H1 (cell line): ENCODE measurements around the gene GLTPD2. TPM values are rescaled to one million over a fixed set of nuclear protein-coding genes. Genes with fewer than 3 reads are reported as not detected.

Experiments
- CBX8 ChIP-seq: fragments of 300-800, 300-1000 bp; sonication (generic); IDR thresholded peaks from 2 replicates; pipeline ENCODE4 v1.7.1; 2016; ENCODE audit warnings: low read depth, low read length, borderline replicate concordance
- EZH2 ChIP-seq: fragments of 200-600 bp; sonication (generic); IDR thresholded peaks from 2 replicates; pipeline ENCODE4 v1.7.1; 2012; ENCODE audit warnings: low read depth, mild to moderate bottlenecking, moderate library complexity, low read length, inconsistent platforms; ENCODE audit not compliant: severe bottlenecking
- HDAC6 ChIP-seq: IDR thresholded peaks from one replicate; pipeline ENCODE4 v1.7.1; 2012; ENCODE audit warnings: low read depth, mild to moderate bottlenecking, inconsistent platforms, low read length, moderate library complexity
- KDM1A ChIP-seq: fragments of 200-600, 300-600 bp; sonication (generic); IDR thresholded peaks from 2 replicates; pipeline ENCODE4 v1.7.1; 2016; ENCODE audit warnings: mild to moderate bottlenecking, low read length, borderline replicate concordance
- MAFK ChIP-seq: IDR thresholded peaks from 2 replicates; pipeline ENCODE4 v1.6.1; 2012; ENCODE audit warnings: low read depth, mild to moderate bottlenecking, improper control_type of control experiment, low read length
- PHF8 ChIP-seq: fragments of 200-600 bp; sonication (generic); conservative IDR thresholded peaks from 2 replicates; pipeline ENCODE4 v1.7.1; 2012; ENCODE audit warnings: low read depth, mild to moderate bottlenecking, inconsistent platforms, low read length, moderate library complexity
- SIRT6 ChIP-seq: IDR thresholded peaks from one replicate; pipeline ENCODE4 v1.7.1; 2012; ENCODE audit warnings: low read length, inconsistent platforms
- SRF ChIP-seq: IDR thresholded peaks from 2 replicates; pipeline ENCODE4 v1.6.1; 2011; ENCODE audit warnings: mild to moderate bottlenecking, low read depth, low read length, moderate library complexity
- polyA plus RNA-seq, 7 experiments: library from polyadenylated mRNA; depleted of rRNA in 3 of 7; stranded (reverse) in 5 of 7; unstranded in 2 of 7; fragments of >200 nt in 5 of 7; fragments of 200-250 nt in 2 of 7; gene quantifications; 1 replicate in 5 of 7; 2 replicates in 1 of 7; 4 replicates in 1 of 7; pipeline versions ENCODE4 v1.2.1 to v1.2.3, GENCODE V29; 2011 to 2013; ENCODE audit warnings: missing spikeins in 2 of 7, mixed read lengths in 2 of 7
- total RNA-seq: library from RNA; stranded (reverse); fragmentation: NEBNext Ultra II Directional; extraction: Animal tissue kit (Norgen Biotek cat#: 25700); gene quantifications from 2 replicates; pipeline ENCODE4 v1.2.1, GENCODE V29; 2021
- TF ChIP-seq, protein P1 (sequence below): fragments of 300-600 bp; sonication (generic); IDR thresholded peaks from 2 replicates; pipeline ENCODE4 v1.7.1; 2012; ENCODE audit warnings: low read length, moderate library complexity, mild to moderate bottlenecking, inconsistent platforms; ENCODE audit not compliant: insufficient replicate concordance
- TF ChIP-seq, protein P2 (sequence below): IDR thresholded peaks from 2 replicates; pipeline ENCODE4 v1.6.1; 2012; ENCODE audit warnings: low read length, inconsistent platforms

Gene GLTPD2
- total and polyA plus RNA-seq, 2 of the 8 experiments (the other 6 are each of a cell fraction or from before 2014, with no cell fraction given): not detected

DNA sequence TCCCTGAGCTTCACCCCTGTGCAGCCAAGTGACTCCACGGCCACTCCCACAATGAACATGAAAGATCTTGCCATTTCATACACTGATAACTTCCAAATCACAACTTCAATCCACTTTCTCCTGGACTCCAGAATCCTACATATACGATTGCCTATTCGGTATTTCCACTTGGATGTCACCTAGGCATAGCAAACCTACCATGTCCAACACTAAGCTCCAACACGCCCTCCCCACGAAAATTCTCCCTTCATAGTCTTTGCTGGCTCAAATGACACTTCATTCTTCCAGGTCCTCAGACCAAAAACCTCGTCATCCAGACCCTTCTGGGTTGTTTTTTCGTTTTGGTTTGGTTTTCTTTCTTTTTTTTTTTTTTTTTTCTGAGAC lies 1.9 kb downstream of the GLTPD2 start (continued):
- TF ChIP-seq, protein P1, sequence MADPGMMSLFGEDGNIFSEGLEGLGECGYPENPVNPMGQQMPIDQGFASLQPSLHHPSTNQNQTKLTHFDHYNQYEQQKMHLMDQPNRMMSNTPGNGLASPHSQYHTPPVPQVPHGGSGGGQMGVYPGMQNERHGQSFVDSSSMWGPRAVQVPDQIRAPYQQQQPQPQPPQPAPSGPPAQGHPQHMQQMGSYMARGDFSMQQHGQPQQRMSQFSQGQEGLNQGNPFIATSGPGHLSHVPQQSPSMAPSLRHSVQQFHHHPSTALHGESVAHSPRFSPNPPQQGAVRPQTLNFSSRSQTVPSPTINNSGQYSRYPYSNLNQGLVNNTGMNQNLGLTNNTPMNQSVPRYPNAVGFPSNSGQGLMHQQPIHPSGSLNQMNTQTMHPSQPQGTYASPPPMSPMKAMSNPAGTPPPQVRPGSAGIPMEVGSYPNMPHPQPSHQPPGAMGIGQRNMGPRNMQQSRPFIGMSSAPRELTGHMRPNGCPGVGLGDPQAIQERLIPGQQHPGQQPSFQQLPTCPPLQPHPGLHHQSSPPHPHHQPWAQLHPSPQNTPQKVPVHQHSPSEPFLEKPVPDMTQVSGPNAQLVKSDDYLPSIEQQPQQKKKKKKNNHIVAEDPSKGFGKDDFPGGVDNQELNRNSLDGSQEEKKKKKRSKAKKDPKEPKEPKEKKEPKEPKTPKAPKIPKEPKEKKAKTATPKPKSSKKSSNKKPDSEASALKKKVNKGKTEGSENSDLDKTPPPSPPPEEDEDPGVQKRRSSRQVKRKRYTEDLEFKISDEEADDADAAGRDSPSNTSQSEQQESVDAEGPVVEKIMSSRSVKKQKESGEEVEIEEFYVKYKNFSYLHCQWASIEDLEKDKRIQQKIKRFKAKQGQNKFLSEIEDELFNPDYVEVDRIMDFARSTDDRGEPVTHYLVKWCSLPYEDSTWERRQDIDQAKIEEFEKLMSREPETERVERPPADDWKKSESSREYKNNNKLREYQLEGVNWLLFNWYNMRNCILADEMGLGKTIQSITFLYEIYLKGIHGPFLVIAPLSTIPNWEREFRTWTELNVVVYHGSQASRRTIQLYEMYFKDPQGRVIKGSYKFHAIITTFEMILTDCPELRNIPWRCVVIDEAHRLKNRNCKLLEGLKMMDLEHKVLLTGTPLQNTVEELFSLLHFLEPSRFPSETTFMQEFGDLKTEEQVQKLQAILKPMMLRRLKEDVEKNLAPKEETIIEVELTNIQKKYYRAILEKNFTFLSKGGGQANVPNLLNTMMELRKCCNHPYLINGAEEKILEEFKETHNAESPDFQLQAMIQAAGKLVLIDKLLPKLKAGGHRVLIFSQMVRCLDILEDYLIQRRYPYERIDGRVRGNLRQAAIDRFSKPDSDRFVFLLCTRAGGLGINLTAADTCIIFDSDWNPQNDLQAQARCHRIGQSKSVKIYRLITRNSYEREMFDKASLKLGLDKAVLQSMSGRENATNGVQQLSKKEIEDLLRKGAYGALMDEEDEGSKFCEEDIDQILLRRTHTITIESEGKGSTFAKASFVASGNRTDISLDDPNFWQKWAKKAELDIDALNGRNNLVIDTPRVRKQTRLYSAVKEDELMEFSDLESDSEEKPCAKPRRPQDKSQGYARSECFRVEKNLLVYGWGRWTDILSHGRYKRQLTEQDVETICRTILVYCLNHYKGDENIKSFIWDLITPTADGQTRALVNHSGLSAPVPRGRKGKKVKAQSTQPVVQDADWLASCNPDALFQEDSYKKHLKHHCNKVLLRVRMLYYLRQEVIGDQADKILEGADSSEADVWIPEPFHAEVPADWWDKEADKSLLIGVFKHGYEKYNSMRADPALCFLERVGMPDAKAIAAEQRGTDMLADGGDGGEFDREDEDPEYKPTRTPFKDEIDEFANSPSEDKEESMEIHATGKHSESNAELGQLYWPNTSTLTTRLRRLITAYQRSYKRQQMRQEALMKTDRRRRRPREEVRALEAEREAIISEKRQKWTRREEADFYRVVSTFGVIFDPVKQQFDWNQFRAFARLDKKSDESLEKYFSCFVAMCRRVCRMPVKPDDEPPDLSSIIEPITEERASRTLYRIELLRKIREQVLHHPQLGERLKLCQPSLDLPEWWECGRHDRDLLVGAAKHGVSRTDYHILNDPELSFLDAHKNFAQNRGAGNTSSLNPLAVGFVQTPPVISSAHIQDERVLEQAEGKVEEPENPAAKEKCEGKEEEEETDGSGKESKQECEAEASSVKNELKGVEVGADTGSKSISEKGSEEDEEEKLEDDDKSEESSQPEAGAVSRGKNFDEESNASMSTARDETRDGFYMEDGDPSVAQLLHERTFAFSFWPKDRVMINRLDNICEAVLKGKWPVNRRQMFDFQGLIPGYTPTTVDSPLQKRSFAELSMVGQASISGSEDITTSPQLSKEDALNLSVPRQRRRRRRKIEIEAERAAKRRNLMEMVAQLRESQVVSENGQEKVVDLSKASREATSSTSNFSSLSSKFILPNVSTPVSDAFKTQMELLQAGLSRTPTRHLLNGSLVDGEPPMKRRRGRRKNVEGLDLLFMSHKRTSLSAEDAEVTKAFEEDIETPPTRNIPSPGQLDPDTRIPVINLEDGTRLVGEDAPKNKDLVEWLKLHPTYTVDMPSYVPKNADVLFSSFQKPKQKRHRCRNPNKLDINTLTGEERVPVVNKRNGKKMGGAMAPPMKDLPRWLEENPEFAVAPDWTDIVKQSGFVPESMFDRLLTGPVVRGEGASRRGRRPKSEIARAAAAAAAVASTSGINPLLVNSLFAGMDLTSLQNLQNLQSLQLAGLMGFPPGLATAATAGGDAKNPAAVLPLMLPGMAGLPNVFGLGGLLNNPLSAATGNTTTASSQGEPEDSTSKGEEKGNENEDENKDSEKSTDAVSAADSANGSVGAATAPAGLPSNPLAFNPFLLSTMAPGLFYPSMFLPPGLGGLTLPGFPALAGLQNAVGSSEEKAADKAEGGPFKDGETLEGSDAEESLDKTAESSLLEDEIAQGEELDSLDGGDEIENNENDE: no peak
- TF ChIP-seq MAFK (no peak), CBX8 (no peak), KDM1A (no peak), SRF (no peak), EZH2 (no peak), HDAC6 (no peak), PHF8 (no peak), SIRT6 (no peak)
- TF ChIP-seq, protein P2, sequence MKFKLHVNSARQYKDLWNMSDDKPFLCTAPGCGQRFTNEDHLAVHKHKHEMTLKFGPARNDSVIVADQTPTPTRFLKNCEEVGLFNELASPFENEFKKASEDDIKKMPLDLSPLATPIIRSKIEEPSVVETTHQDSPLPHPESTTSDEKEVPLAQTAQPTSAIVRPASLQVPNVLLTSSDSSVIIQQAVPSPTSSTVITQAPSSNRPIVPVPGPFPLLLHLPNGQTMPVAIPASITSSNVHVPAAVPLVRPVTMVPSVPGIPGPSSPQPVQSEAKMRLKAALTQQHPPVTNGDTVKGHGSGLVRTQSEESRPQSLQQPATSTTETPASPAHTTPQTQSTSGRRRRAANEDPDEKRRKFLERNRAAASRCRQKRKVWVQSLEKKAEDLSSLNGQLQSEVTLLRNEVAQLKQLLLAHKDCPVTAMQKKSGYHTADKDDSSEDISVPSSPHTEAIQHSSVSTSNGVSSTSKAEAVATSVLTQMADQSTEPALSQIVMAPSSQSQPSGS: no peak
